Upper lobe of left lung (tissue), 6 donors: ENCODE measurements around the gene QDPR. TPM values are rescaled to one million over a fixed set of nuclear protein-coding genes. Genes with fewer than 3 reads are reported as not detected.
"Not testable (repeated sequence)": the region's sequence is repeated elsewhere in the genome, so short reads cannot be mapped to it uniquely, and the experiment has no call there.

Experiments used
- ATAC-seq, 2 donors: fragments of 200-7000 bp; cut with Tn5 transposase; one replicate each; pipeline ENCODE4 v1.9.1; 2022; ENCODE audit warnings: mild to moderate bottlenecking in 2 of 2, moderate library complexity in 2 of 2; ENCODE audit not compliant: low FRiP score in 2 of 2
- DNase-seq, 2 donors: peaks; one replicate each; pipeline ENCODE4 v3.0.0-alpha.2; 2019 to 2020
- H3K27ac ChIP-seq, 4 donors: fragments of 200-600 bp; sonication (generic); one replicate each; pipeline ENCODE4 v1.5.1; 2016 to 2019
- H3K27me3 ChIP-seq, 4 donors: fragments of 200-600 bp; sonication (generic); one replicate each; pipeline ENCODE4 v1.5.1; 2017 to 2019
- H3K36me3 ChIP-seq, 4 donors: fragments of 200-600 bp; sonication (generic); one replicate each; pipeline ENCODE4 v1.5.1; 2016 to 2019
- H3K4me1 ChIP-seq, 4 donors: fragments of 200-600 bp; sonication (generic); one replicate each; pipeline ENCODE4 v1.5.1; 2018 to 2019
- H3K4me3 ChIP-seq, 4 donors: fragments of 200-600 bp; sonication (generic); one replicate each; pipeline ENCODE4 v1.5.1; 2017 to 2019; ENCODE audit warnings: mild to moderate bottlenecking in 2 of 4, moderate library complexity in 1 of 4
- H3K9me3 ChIP-seq, 4 donors: fragments of 200-600 bp; sonication (generic); one replicate each; pipeline ENCODE4 v1.5.1; 2018 to 2019
- EP300 ChIP-seq, 4 donors: sonication (generic); formaldehyde crosslinking; IDR thresholded peaks; one replicate each; pipeline ENCODE4 v1.5.1; 2017; ENCODE audit warnings: antibody characterized with exemption in 4 of 4, control low read depth in 2 of 4
- POLR2A ChIP-seq, 4 donors: fragments of 450-650 bp; IDR thresholded peaks; one replicate each; pipeline ENCODE4 v1.5.1; 2016 to 2017; ENCODE audit warnings: antibody characterized with exemption in 4 of 4, mild to moderate bottlenecking in 2 of 4
- POLR2AphosphoS5 ChIP-seq, 2 donors: sonication (generic); formaldehyde crosslinking; IDR thresholded peaks; one replicate each; pipeline ENCODE4 v1.5.1; 2017; ENCODE audit warnings: antibody characterized with exemption in 2 of 2
- WGBS, 2 donors: methylation state at CpG; one replicate each; pipeline ENCODE4 v1.1.5; 2017 to 2018; 5-methylcytosine and 5-hydroxymethylcytosine counted together
- total RNA-seq, 6 donors: library from RNA; depleted of rRNA in 4 of 6; stranded (reverse); fragments of >200 nt in 4 of 6; gene quantifications; one replicate each; pipeline versions ENCODE4 v1.1.0 to v1.2.1, GENCODE V29; 2016 to 2021
- TF ChIP-seq, protein P1 (sequence below), 6 experiments: fragments of 450-650 bp in 4 of 6; fragments of 200-600 bp in 2 of 6; sonication (generic) in 2 of 6; IDR thresholded peaks; one replicate each; pipeline ENCODE4 v1.5.1; 2016 to 2019; ENCODE audit warnings: antibody characterized with exemption in 6 of 6
- donor health status: DM: no; HTN: no; CAD: no; lungs with moderate emphysema.
- donor health status: DM: no; HTN: yes; CAD: no; lungs with severe emphysema.

QDPR gene
- total RNA-seq, 6 donors from 2014 or later = 16.3 to 48.4 (median 22.7) TPM

DNA sequence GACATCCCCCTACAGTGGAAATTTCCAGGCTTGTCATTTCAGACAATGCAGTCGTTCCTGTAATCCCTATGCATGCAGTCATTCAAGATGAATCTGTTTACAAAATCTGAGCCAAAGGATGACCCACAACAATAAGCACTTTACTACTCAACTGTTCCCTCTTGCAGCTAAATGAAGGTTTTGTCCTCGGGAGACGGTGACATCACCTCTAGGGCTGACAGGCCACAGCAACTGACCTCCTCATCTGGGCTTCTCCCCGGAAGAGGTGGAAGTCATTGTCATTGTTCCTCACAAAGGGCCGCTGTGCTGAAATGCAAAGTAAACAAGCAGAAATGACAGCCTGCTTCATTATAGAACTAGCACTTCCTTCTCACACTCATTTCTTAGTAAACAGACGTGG lies 32.3 kb upstream of the QDPR start:
- WGBS, 2 donors = 31 to 46% methylated on average over 6 of the region's 6 CpGs
- Histone ChIP-seq H3K4me3 (no peak overlapping the region), H3K36me3 (no peaks in the 10 kb centered on the region), H3K4me1 (peaks cover 0 to 6% (median 0%) of the 10 kb centered on the region in 4 donors), H3K9me3 (no peaks in the 10 kb centered on the region), H3K27ac (peak overlapping the region; percentile 18 to 54 (median 48)), H3K27me3 (no peaks in the 10 kb centered on the region)
- TF ChIP-seq, protein P1, sequence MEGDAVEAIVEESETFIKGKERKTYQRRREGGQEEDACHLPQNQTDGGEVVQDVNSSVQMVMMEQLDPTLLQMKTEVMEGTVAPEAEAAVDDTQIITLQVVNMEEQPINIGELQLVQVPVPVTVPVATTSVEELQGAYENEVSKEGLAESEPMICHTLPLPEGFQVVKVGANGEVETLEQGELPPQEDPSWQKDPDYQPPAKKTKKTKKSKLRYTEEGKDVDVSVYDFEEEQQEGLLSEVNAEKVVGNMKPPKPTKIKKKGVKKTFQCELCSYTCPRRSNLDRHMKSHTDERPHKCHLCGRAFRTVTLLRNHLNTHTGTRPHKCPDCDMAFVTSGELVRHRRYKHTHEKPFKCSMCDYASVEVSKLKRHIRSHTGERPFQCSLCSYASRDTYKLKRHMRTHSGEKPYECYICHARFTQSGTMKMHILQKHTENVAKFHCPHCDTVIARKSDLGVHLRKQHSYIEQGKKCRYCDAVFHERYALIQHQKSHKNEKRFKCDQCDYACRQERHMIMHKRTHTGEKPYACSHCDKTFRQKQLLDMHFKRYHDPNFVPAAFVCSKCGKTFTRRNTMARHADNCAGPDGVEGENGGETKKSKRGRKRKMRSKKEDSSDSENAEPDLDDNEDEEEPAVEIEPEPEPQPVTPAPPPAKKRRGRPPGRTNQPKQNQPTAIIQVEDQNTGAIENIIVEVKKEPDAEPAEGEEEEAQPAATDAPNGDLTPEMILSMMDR (IDR thresholded peaks at IDR 0.05) = no peak
- TF ChIP-seq POLR2A (IDR thresholded peaks at IDR 0.05) (no peak), POLR2AphosphoS5 (IDR thresholded peaks at IDR 0.05) (peak; percentile 17 to 56), EP300 (IDR thresholded peaks at IDR 0.05) (peak in 1 of 4 donors; percentile 53)
- DNase-seq (peak in 1 of 2 donors; percentile 28), ATAC-seq (peak in 1 of 2 donors; percentile 27)

DNA sequence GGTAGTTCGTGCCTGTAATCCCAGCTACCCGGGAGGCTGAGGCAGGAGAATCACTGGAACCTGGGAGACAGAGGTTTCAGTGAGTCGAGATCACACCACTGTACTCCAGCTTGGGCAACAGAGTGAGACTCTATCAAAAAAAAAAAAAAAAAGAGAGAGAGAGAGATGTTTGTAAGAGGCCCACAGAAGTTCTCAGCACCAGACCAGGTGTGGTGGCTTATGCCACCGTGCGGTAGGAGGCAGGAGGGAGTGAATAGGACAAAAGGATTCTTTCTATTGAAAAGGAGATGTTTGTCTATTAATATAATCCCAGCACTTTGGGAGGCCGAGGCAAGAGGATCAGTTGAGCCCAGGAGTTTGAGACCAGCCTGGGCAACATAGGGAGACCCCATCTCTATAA lies 25.2 kb upstream of the QDPR start:
- WGBS, 2 donors = 89 to 91% methylated on average over 6 of the region's 6 CpGs
- not testable (repeated sequence) for H3K36me3 ChIP-seq, H3K4me3 ChIP-seq, H3K27me3 ChIP-seq, H3K9me3 ChIP-seq, ATAC-seq, H3K4me1 ChIP-seq, DNase-seq, H3K27ac ChIP-seq

DNA sequence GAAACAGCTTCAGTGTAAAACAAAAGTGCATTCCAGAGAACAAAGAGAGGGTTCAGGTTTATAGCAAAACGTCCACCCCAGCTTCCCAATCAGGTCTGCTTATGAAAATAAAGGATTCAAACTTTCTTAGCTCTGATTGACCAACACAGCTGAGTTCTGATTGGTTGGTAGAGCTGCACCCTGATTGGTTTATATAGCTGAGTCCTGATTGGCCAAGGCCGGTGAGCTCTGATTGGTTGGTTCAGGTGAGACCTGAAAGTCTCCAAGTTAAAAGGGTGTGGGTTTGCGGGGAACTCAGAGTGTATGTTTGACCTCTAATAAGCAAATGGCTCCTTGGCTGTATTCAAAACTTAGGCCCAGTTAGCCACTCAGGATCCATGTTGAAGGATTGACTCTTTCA lies 24.0 kb upstream of the QDPR start:
- no peak overlapping the region for H3K4me3 ChIP-seq
- H3K36me3 ChIP-seq = no peaks in the 10 kb centered on the region
- peaks cover 0 to 4% (median 1%) of the 10 kb centered on the region in 4 donors for H3K4me1 ChIP-seq
- no peak for TF ChIP-seq POLR2AphosphoS5 (IDR thresholded peaks at IDR 0.05)
- no peak for TF ChIP-seq POLR2A (IDR thresholded peaks at IDR 0.05)
- no peak for TF ChIP-seq EP300 (IDR thresholded peaks at IDR 0.05)
- TF ChIP-seq, protein P1 (IDR thresholded peaks at IDR 0.05) = no peak
- DNase-seq = no peak
- ATAC-seq = no peak
- 81% methylated on average over 3 of the region's 3 CpGs for WGBS, 2 donors
- H3K27me3 ChIP-seq = no peaks in the 10 kb centered on the region
- H3K9me3 ChIP-seq = no peaks in the 10 kb centered on the region
- no peak overlapping the region for H3K27ac ChIP-seq

DNA sequence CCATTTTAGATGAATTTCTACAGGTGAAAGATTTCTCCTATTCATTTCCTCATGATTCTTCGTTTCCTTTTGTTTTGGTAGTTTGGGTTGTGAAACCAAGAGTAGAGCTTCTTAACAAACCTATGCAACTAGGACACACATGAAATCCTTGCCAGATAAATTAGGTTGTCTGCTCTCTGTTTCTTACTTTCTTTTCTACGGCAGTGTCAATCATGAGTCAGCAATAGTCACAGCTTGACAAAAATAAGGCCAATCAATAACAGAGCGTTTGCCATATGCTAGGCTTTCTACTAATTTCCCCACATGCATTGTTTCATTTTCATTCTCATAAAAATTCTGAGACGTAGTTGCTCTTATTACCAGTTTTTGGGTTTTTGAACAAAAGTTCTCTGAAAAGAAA lies 23.4 kb upstream of the QDPR start:
- TF ChIP-seq, protein P1 (IDR thresholded peaks at IDR 0.05) = no peak
- TF ChIP-seq EP300 (IDR thresholded peaks at IDR 0.05) (no peak), POLR2A (IDR thresholded peaks at IDR 0.05) (no peak), POLR2AphosphoS5 (IDR thresholded peaks at IDR 0.05) (no peak)
- Histone ChIP-seq H3K4me3 (no peak overlapping the region), H3K4me1 (peaks cover 0 to 4% (median 1%) of the 10 kb centered on the region in 4 donors), H3K27me3 (no peaks in the 10 kb centered on the region), H3K36me3 (no peaks in the 10 kb centered on the region), H3K27ac (no peak overlapping the region), H3K9me3 (no peaks in the 10 kb centered on the region)
- no peak for DNase-seq
- WGBS, 2 donors = 84 to 91% methylated on average over 4 of the region's 4 CpGs
- no peak for ATAC-seq

DNA sequence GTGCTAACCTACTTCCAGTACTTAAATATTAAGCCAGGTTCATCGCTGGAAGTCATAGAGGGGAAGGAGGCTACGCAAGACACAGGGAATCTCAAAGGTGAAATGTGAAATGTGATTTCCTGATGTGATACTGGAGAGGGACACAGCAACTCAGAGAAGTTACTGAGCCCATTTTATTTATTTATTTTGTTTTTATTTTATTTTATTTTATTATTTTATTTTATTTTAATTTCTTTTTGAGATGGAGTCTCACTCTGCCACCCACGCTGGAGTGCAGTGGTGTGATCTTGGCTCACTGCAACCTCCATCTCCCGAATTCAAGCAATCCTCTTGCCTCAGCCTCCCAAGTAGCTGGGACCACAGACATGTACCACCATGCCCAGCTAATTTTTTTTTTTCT lies 22.8 kb upstream of the QDPR start:
- no peak overlapping the region for H3K4me3 ChIP-seq
- 93 to 98% methylated on average over 4 of the region's 4 CpGs for WGBS, 2 donors
- no peaks in the 10 kb centered on the region for H3K9me3 ChIP-seq
- H3K27me3 ChIP-seq = no peaks in the 10 kb centered on the region
- no peak for ATAC-seq
- H3K4me1 ChIP-seq = peaks cover 0 to 4% (median 1%) of the 10 kb centered on the region in 4 donors
- no peak for DNase-seq
- no peak overlapping the region for H3K27ac ChIP-seq
- TF ChIP-seq, protein P1 (IDR thresholded peaks at IDR 0.05) = no peak
- no peak for TF ChIP-seq POLR2AphosphoS5 (IDR thresholded peaks at IDR 0.05)
- TF ChIP-seq EP300 (IDR thresholded peaks at IDR 0.05) = no peak
- no peak for TF ChIP-seq POLR2A (IDR thresholded peaks at IDR 0.05)
- H3K36me3 ChIP-seq = no peaks in the 10 kb centered on the region
